Measurements from ENCODE around the gene RAB4A.

Gene RAB4A

GRCh38 chr1:229341774-229342655 is 71.1 kb downstream of the RAB4A start:
- peak; percentile 88 for DNase-seq

GRCh38 chr1:229342656-229343569 is 72.0 kb downstream of the RAB4A start, which contains the start of gene CCSAP:
Gene CCSAP, minus strand, starts transcription at chr1:229343047. Its CDS starts 582 bp downstream, at chr1:229342465.
- DNase-seq: peak; percentile 45

- no peak for DNase-seq
Observed at GRCh38 chr1:229344139-229344538, 73.2 kb downstream of the RAB4A start.

GRCh38 chr1:229344937-229345684 is 74.2 kb downstream of the RAB4A start:
- DNase-seq: no peak

- no peak for DNase-seq
Observed at GRCh38 chr1:229347528-229347927, 76.6 kb downstream of the RAB4A start.

- DNase-seq: no peak
Observed at GRCh38 chr1:229349463-229350385, 78.8 kb downstream of the RAB4A start.

- DNase-seq: no peak
Observed at GRCh38 chr1:229352975-229353374, 82.1 kb downstream of the RAB4A start.

GRCh38 chr1:229354226-229354625 is 83.3 kb downstream of the RAB4A start:
- no peak for DNase-seq
